HCT116 (cell line): ENCODE data around the gene C6orf132. TPM values are rescaled to one million over a fixed set of nuclear protein-coding genes. Genes with fewer than 3 reads are reported as not detected.
A peak's percentile ranks its signal among the peaks of the same experiment; 100 is the strongest.

Experiments
- ATAC-seq: fragments of 200-7000 bp; cut with Tn5 transposase; 2 replicates; pipeline ENCODE4 v1.9.1; 2020; ENCODE audit warnings: mild to moderate bottlenecking, moderate library complexity
- BruUV-seq: library from RNA; stranded (reverse); fragments of 400-500 nt; replicated peaks from 2 replicates; lab custom pipeline; 2021; lab: Mats Ljungman, UMichigan
- CTCF ChIA-PET: fragments of 300-600 bp; sonication (Branson Sonifier 250); formaldehyde crosslinking; loops from one replicate; lab custom pipeline; 2021; ENCODE audit warnings: antibody characterized with exemption; lab: Charles Lee
- POLR2A ChIA-PET: fragments of 300-600, 350-600 bp; sonication (Branson Sonifier 250); formaldehyde crosslinking; loops from one replicate; lab custom pipeline; 2021; ENCODE audit warnings: antibody characterized with exemption; lab: Charles Lee
- RAD21 ChIA-PET, 2 experiments: fragments of 300-600 bp; sonication (Branson Sonifier 250); formaldehyde crosslinking; loops; one replicate each; lab custom pipeline; 2023; ENCODE audit warnings: low total read pairs in 2 of 2; ENCODE audit not compliant: uncharacterized antibody in 2 of 2, unreplicated experiment in 2 of 2, low non-redundant PET in 1 of 2; lab: Charles Lee
- DNase-seq: peaks from one replicate; pipeline ENCODE4 v3.0.0-alpha.2; 2010; ENCODE audit warnings: low read depth, low spot score
- H2AFZ ChIP-seq: fragments of 200-600 bp; shearing (Covaris generic), sonication (generic); 2 replicates; pipeline ENCODE4 v1.6.1; 2017; ENCODE audit warnings: low read depth, mixed run types, mixed read lengths, antibody characterized with exemption, low read length; ENCODE audit not compliant: poor library complexity, severe bottlenecking
- H3K27ac ChIP-seq: 2 replicates; pipeline ENCODE4 v1.5.1; 2012; ENCODE audit warnings: low read depth, low read length
- H3K27me3 ChIP-seq: fragments of 200-600 bp; sonication (generic); 2 replicates; pipeline ENCODE4 v1.6.1; 2016; ENCODE audit warnings: mixed run types, low read length, mixed read lengths; ENCODE audit not compliant: insufficient read depth
- H3K36me3 ChIP-seq, 2 experiments: fragments of 200-500 bp in 1 of 2; fragments of 200-600 bp in 1 of 2; sonication (Bioruptor generic) in 1 of 2; sonication (generic) in 1 of 2; 2 replicates each; pipeline versions ENCODE4 v1.5.1 to v1.6.1; 2014 to 2016; ENCODE audit warnings: low read length in 2 of 2, inconsistent platforms in 1 of 2, mixed read lengths in 1 of 2, mixed run types in 1 of 2; ENCODE audit not compliant: insufficient read depth in 2 of 2, control insufficient read depth in 1 of 2
- H3K4me1 ChIP-seq, 2 experiments: fragments of 200-600 bp in 1 of 2; sonication (generic) in 1 of 2; 2 replicates each; pipeline versions ENCODE4 v1.5.1 to v1.6.1; 2012 to 2017; ENCODE audit warnings: low read length in 2 of 2, inconsistent platforms in 1 of 2, mild to moderate bottlenecking in 1 of 2, mixed read lengths in 1 of 2, mixed run types in 1 of 2, moderate library complexity in 1 of 2; ENCODE audit not compliant: insufficient read depth in 2 of 2, control insufficient read depth in 1 of 2
- H3K4me2 ChIP-seq: fragments of 200-600 bp; sonication (generic); 2 replicates; pipeline ENCODE4 v1.6.1; 2017; ENCODE audit warnings: mixed run types, low read length, mixed read lengths
- H3K4me3 ChIP-seq, 2 experiments: fragments of 200-600 bp in 1 of 2; sonication (generic) in 1 of 2; replicated peaks in 1 of 2; 2 replicates each; pipeline ENCODE4 v1.5.1; 2011 to 2016; ENCODE audit warnings: low read length in 2 of 2, control low read depth in 1 of 2, low read depth in 1 of 2, mild to moderate bottlenecking in 1 of 2, mixed read lengths in 1 of 2, mixed run types in 1 of 2
- H3K79me2 ChIP-seq: fragments of 200-600 bp; sonication (generic); 2 replicates; pipeline ENCODE4 v1.6.1; 2017; ENCODE audit warnings: mild to moderate bottlenecking, mixed run types, low read length, moderate library complexity, mixed read lengths; ENCODE audit not compliant: insufficient read depth
- H3K9ac ChIP-seq: fragments of 200-600 bp; sonication (generic); 2 replicates; pipeline ENCODE4 v1.6.1; 2016; ENCODE audit warnings: low read length, mixed read lengths
- H3K9me2 ChIP-seq: fragments of 200-600 bp; sonication (generic), shearing (Covaris generic); 2 replicates; pipeline ENCODE4 v1.6.1; 2017; ENCODE audit warnings: mixed run types, mild to moderate bottlenecking, moderate library complexity; ENCODE audit not compliant: insufficient read depth
- H3K9me3 ChIP-seq, 2 experiments: fragments of 200-500 bp in 1 of 2; fragments of 200-600 bp in 1 of 2; sonication (Bioruptor generic) in 1 of 2; sonication (generic) in 1 of 2; 2 replicates each; pipeline ENCODE4 v1.6.1; 2014 to 2017; ENCODE audit warnings: low read length in 2 of 2, mixed read lengths in 2 of 2, inconsistent platforms in 1 of 2, low read depth in 1 of 2, mild to moderate bottlenecking in 1 of 2, mixed run types in 1 of 2, moderate library complexity in 1 of 2; ENCODE audit not compliant: control insufficient read depth in 1 of 2, insufficient read depth in 1 of 2
- H4K20me1 ChIP-seq: fragments of 200-600 bp; sonication (generic), shearing (Covaris generic); 2 replicates; pipeline ENCODE4 v1.6.1; 2017; ENCODE audit warnings: mixed run types, mild to moderate bottlenecking, moderate library complexity; ENCODE audit not compliant: insufficient read depth
- ATF3 ChIP-seq: IDR thresholded peaks from 2 replicates; pipeline ENCODE4 v1.6.1; 2012
- ELF1 ChIP-seq: IDR thresholded peaks from 2 replicates; pipeline ENCODE4 v1.6.1; 2012; ENCODE audit warnings: low read depth, borderline replicate concordance
- EZH2phosphoT487 ChIP-seq: fragments of 200-600 bp; IDR thresholded peaks from 2 replicates; pipeline ENCODE4 v1.6.1; 2018; ENCODE audit warnings: antibody characterized with exemption, borderline replicate concordance
- FOSL1 ChIP-seq: IDR thresholded peaks from 2 replicates; pipeline ENCODE4 v1.6.1; 2012; ENCODE audit warnings: low read depth
- MAX ChIP-seq: IDR thresholded peaks from 2 replicates; pipeline ENCODE4 v1.6.1; 2012
- SP1 ChIP-seq: IDR thresholded peaks from 2 replicates; pipeline ENCODE4 v1.6.1; 2012; ENCODE audit warnings: low read depth
- YY1 ChIP-seq: IDR thresholded peaks from 2 replicates; pipeline ENCODE4 v1.6.1; 2011; ENCODE audit warnings: low read length, low read depth, moderate library complexity, mild to moderate bottlenecking; ENCODE audit not compliant: insufficient replicate concordance; ENCODE audit errors: extremely low read depth
- ZBTB33 ChIP-seq: IDR thresholded peaks from 2 replicates; pipeline ENCODE4 v1.6.1; 2011; ENCODE audit warnings: mild to moderate bottlenecking, low read length, moderate library complexity; ENCODE audit not compliant: insufficient replicate concordance; ENCODE audit errors: extremely low read depth
- ZFX ChIP-seq: fragments of 450-650 bp; IDR thresholded peaks from 2 replicates; pipeline ENCODE4 v1.6.1; 2017
- intact Hi-C: fragments of 100-400 bp; cut with micrococcal nuclease; formaldehyde crosslinking; loops from 2 replicates; pipeline ENCODE4 v1.10.0; 2022
- total RNA-seq: library from RNA; stranded (reverse); gene quantifications from one replicate; pipeline ENCODE4 v1.2.1, GENCODE V29; 2021; ENCODE audit not compliant: unreplicated experiment

C6orf132 gene
- total RNA-seq, 1 experiment from 2014 or later, result 18.9 TPM

- no peak for TF ChIP-seq ZBTB33
These were observed 4.2 kb downstream of the C6orf132 start (continued) for GRCh38 chr6:42138190-42138589.

- ChIA-PET CTCF (interaction anchor here (0.8 to 1.7 kb wide), 2 partner anchors 38 to 41 kb away, joined by 3 to 6 read pairs; no protein-coding TSS in a partner anchor), POLR2A (interaction anchor here (0.6 to 1.6 kb wide), 7 partner anchors 13 to 469 kb away, joined by 3 to 11 read pairs (median 4); no protein-coding TSS in a partner anchor), RAD21 (interaction anchor here (0.5 to 0.6 kb wide), 2 partner anchors 18 to 78 kb away, joined by 3 to 4 read pairs; no protein-coding TSS in a partner anchor)
- Histone ChIP-seq H3K4me1 (peaks cover 63 to 86% of the 10 kb centered on the region in 2 experiments), H3K36me3 (peaks cover 0 to 12% of the 10 kb centered on the region in 2 experiments; a peak in 1 of 4 replicates), H3K9me2 (no peaks in the 10 kb centered on the region), H3K27me3 (no peaks in the 10 kb centered on the region), H3K9ac (peak overlapping the region; percentile 93), H3K27ac (peak overlapping the region; percentile 89), H3K9me3 (no peaks in the 10 kb centered on the region), H3K4me3 (peak overlapping the region; percentile 28 to 36), H4K20me1 (no peaks in the 10 kb centered on the region), H3K79me2 (peaks cover 72% of the 10 kb centered on the region), H2AFZ (no peak overlapping the region), H3K4me2 (peak overlapping the region; percentile 72)
- peak; percentile 65 for ATAC-seq
- DNase-seq, result no peak
- BruUV-seq, result no TSS peak
- TF ChIP-seq ATF3 (no peak), ZFX (no peak), YY1 (no peak), MAX (no peak), SP1 (no peak), ELF1 (no peak), ZBTB33 (no peak), FOSL1 (no peak), EZH2phosphoT487 (no peak)
- intact Hi-C loops, result no loop called here
These were observed 5.1 kb downstream of the C6orf132 start for GRCh38 chr6:42137194-42137753.
